Neural progenitor cell (in vitro differentiated cells): ENCODE data around the gene CEP85. TPM values are rescaled to one million over a fixed set of nuclear protein-coding genes. Genes with fewer than 3 reads are reported as not detected.

Experiments used
- DNase-seq: peaks from one replicate; pipeline ENCODE4 v3.0.0-alpha.2; 2016; ENCODE audit warnings: low spot score
- H2AFZ ChIP-seq: fragments of 200-600 bp; sonication (generic); replicated peaks from 2 replicates; pipeline ENCODE4 v1.6.1; 2016; ENCODE audit warnings: antibody characterized with exemption
- H3F3A ChIP-seq: fragments of 200-600 bp; sonication (generic); 2 replicates; pipeline ENCODE4 v1.6.1; 2016; ENCODE audit warnings: antibody characterized with exemption, low read depth
- H3K27ac ChIP-seq: fragments of 200-600 bp; sonication (generic); 2 replicates; pipeline ENCODE4 v1.5.1; 2016; ENCODE audit warnings: mild to moderate bottlenecking
- H3K27me3 ChIP-seq: fragments of 200-600 bp; sonication (generic); 2 replicates; pipeline ENCODE4 v1.6.1; 2016; ENCODE audit warnings: mild to moderate bottlenecking, moderate library complexity
- H3K36me3 ChIP-seq: fragments of 200-600 bp; sonication (generic); 2 replicates; pipeline ENCODE4 v1.5.1; 2016
- H3K4me1 ChIP-seq: fragments of 200-600 bp; sonication (generic); 2 replicates; pipeline ENCODE4 v1.6.1; 2016; ENCODE audit warnings: mixed run types
- H3K4me2 ChIP-seq: fragments of 200-600 bp; sonication (generic); 2 replicates; pipeline ENCODE4 v1.6.1; 2016
- H3K4me3 ChIP-seq: fragments of 200-600 bp; sonication (generic); 2 replicates; pipeline ENCODE4 v1.5.1; 2016
- H3K79me2 ChIP-seq: fragments of 200-600 bp; sonication (generic); 2 replicates; pipeline ENCODE4 v1.6.1; 2016; ENCODE audit warnings: low read depth
- H3K9ac ChIP-seq: fragments of 200-600 bp; sonication (generic); 2 replicates; pipeline ENCODE4 v1.6.1; 2016
- H3K9me3 ChIP-seq: fragments of 200-600 bp; sonication (generic); 2 replicates; pipeline ENCODE4 v1.5.1; 2016; ENCODE audit warnings: low read depth
- H4K20me1 ChIP-seq: fragments of 200-600 bp; sonication (generic); 2 replicates; pipeline ENCODE4 v1.6.1; 2016; ENCODE audit warnings: low read depth
- H3K27ac Mint-ChIP-seq: 3 replicates; pipeline ENCODE4 v1.8.0; 2021; ENCODE audit warnings: mixed read lengths
- H3K27me3 Mint-ChIP-seq: 2 replicates; pipeline ENCODE4 v1.8.0; 2022; ENCODE audit warnings: low read depth, mild to moderate bottlenecking, inconsistent platforms, moderate library complexity, mixed read lengths; ENCODE audit not compliant: insufficient read depth
- H3K36me3 Mint-ChIP-seq: 3 replicates; pipeline ENCODE4 v1.8.0; 2021; ENCODE audit warnings: mixed read lengths
- H3K4me1 Mint-ChIP-seq: 3 replicates; pipeline ENCODE4 v1.8.0; 2021; ENCODE audit warnings: mixed read lengths
- H3K4me3 Mint-ChIP-seq: 3 replicates; pipeline ENCODE4 v1.8.0; 2021; ENCODE audit warnings: mild to moderate bottlenecking, moderate library complexity, mixed read lengths
- H3K9me3 Mint-ChIP-seq: 3 replicates; pipeline ENCODE4 v1.8.0; 2020; ENCODE audit warnings: mixed read lengths
- CTCF ChIP-seq: fragments of 200-600 bp; sonication (generic); IDR thresholded peaks from 2 replicates; pipeline ENCODE4 v1.5.1; 2017; ENCODE audit warnings: antibody characterized with exemption, mild to moderate bottlenecking
- EZH2 ChIP-seq: fragments of 200-600 bp; sonication (generic); IDR thresholded peaks from 2 replicates; pipeline ENCODE4 v1.6.1; 2017; ENCODE audit warnings: antibody characterized with exemption, mild to moderate bottlenecking, moderate library complexity
- EZH2phosphoT487 ChIP-seq: fragments of 200-600 bp; sonication (generic); IDR thresholded peaks from 2 replicates; pipeline ENCODE4 v1.6.1; 2017; ENCODE audit warnings: antibody characterized with exemption
- total RNA-seq: library from RNA; depleted of rRNA; stranded (reverse); fragments of >200 nt; gene quantifications from 2 replicates; pipeline ENCODE4 v1.2.3, GENCODE V29; 2015; ENCODE audit warnings: low replicate concordance

CEP85 gene
- total RNA-seq, 1 donor from 2014 or later = 41.4 TPM

GRCh38 chr1:26286064-26286416, 52.0 kb downstream of the CEP85 start:
- Histone ChIP-seq H3K4me1 (peaks cover 37% of the 10 kb centered on the region), H3K9ac (no peak overlapping the region), H3K4me3 (no peak overlapping the region), H3K27ac (no peak overlapping the region), H3F3A (peaks cover 18% of the 10 kb centered on the region), H3K4me2 (no peak overlapping the region), H3K9me3 (no peaks in the 10 kb centered on the region), H3K27me3 (no peaks in the 10 kb centered on the region), H3K36me3 (no peaks in the 10 kb centered on the region), H2AFZ (no peak overlapping the region), H3K79me2 (peaks cover 11% of the 10 kb centered on the region), H4K20me1 (peaks cover 6% of the 10 kb centered on the region)
- Mint-ChIP-seq H3K4me1 (peaks cover 68% of the 10 kb centered on the region), H3K4me3 (no peak overlapping the region), H3K9me3 (no peaks in the 10 kb centered on the region), H3K27ac (no peak overlapping the region), H3K27me3 (peaks cover 10% of the 10 kb centered on the region), H3K36me3 (peaks cover 3% of the 10 kb centered on the region)
- DNase-seq = no peak
- no peak for TF ChIP-seq EZH2
- TF ChIP-seq CTCF = no peak
- TF ChIP-seq EZH2phosphoT487 = no peak

- no peak overlapping the region for H3K27ac ChIP-seq
- no peak overlapping the region for H3K4me3 ChIP-seq
- peaks cover 32% of the 10 kb centered on the region for H3K4me1 ChIP-seq
- no peaks in the 10 kb centered on the region for H3K27me3 ChIP-seq
- peaks cover 13% of the 10 kb centered on the region for H3K27me3 Mint-ChIP-seq
- peaks cover 9% of the 10 kb centered on the region for H3F3A ChIP-seq
- no peak overlapping the region for H3K4me3 Mint-ChIP-seq
- no peak overlapping the region for H3K4me2 ChIP-seq
- no peaks in the 10 kb centered on the region for H3K36me3 Mint-ChIP-seq
- H4K20me1 ChIP-seq = peaks cover 4% of the 10 kb centered on the region
- no peaks in the 10 kb centered on the region for H3K9me3 Mint-ChIP-seq
- H3K79me2 ChIP-seq = peaks cover 6% of the 10 kb centered on the region
- no peak overlapping the region for H3K9ac ChIP-seq
- H2AFZ ChIP-seq = no peak overlapping the region
- peak overlapping the region; percentile 17 for H3K27ac Mint-ChIP-seq
- peaks cover 69% of the 10 kb centered on the region for H3K4me1 Mint-ChIP-seq
- no peaks in the 10 kb centered on the region for H3K9me3 ChIP-seq
- no peaks in the 10 kb centered on the region for H3K36me3 ChIP-seq
- TF ChIP-seq EZH2 = no peak
- TF ChIP-seq CTCF = no peak
- no peak for TF ChIP-seq EZH2phosphoT487
- DNase-seq = no peak
Observed at GRCh38 chr1:26287033-26287711, 53.2 kb downstream of the CEP85 start.

- Mint-ChIP-seq H3K36me3 (no peaks in the 10 kb centered on the region), H3K27me3 (peaks cover 13% of the 10 kb centered on the region), H3K4me1 (peaks cover 63% of the 10 kb centered on the region), H3K27ac (no peak overlapping the region), H3K4me3 (peak overlapping the region; percentile 2), H3K9me3 (no peaks in the 10 kb centered on the region)
- no peak overlapping the region for H3K27ac ChIP-seq
- no peaks in the 10 kb centered on the region for H3K79me2 ChIP-seq
- DNase-seq = no peak
- no peak overlapping the region for H3K4me2 ChIP-seq
- H3K9ac ChIP-seq = no peak overlapping the region
- no peak overlapping the region for H3K4me3 ChIP-seq
- no peak for TF ChIP-seq EZH2phosphoT487
- no peak for TF ChIP-seq EZH2
- no peak for TF ChIP-seq CTCF
- H3K27me3 ChIP-seq = no peaks in the 10 kb centered on the region
- no peak overlapping the region for H2AFZ ChIP-seq
- no peaks in the 10 kb centered on the region for H3K9me3 ChIP-seq
- peaks cover 2% of the 10 kb centered on the region for H4K20me1 ChIP-seq
- peaks cover 26% of the 10 kb centered on the region for H3K4me1 ChIP-seq
- no peaks in the 10 kb centered on the region for H3K36me3 ChIP-seq
- peaks cover 5% of the 10 kb centered on the region for H3F3A ChIP-seq
Observed at GRCh38 chr1:26287811-26288210, 53.8 kb downstream of the CEP85 start.
